Measurements from ENCODE around the gene PGRMC1.
"Not testable (repeated sequence)": the region's sequence is repeated elsewhere in the genome, so short reads cannot be mapped to it uniquely, and the experiment has no call there.

PGRMC1 gene

GRCh38 chrX:119235872-119236622 lies at the start of gene PGRMC1:
PGRMC1 (plus strand) TSS chrX:119236285; CDS start chrX:119236364, 79 bp downstream.
- peak within 1 kb of the TSS; percentile 87 for H3K27ac Mint-ChIP-seq
- H3K4me3 Mint-ChIP-seq = peak within 1 kb of the TSS; percentile 78
- peaks cover 24% of the 10 kb centered on the region for H3K36me3 Mint-ChIP-seq
- peaks cover 40% of the 10 kb centered on the region for H3K4me1 Mint-ChIP-seq
- H3K9me3 Mint-ChIP-seq = no peaks in the 10 kb centered on the region
- H3K27me3 Mint-ChIP-seq = peaks cover 23% of the 10 kb centered on the region
- peak; percentile 86 for DNase-seq
- CTCF ChIA-PET = no interaction called here

GRCh38 chrX:119186763-119187162 lies 49.3 kb upstream of the PGRMC1 start:
- Mint-ChIP-seq H3K4me3 (no peak overlapping the region), H3K4me1 (no peaks in the 10 kb centered on the region), H3K9me3 (no peaks in the 10 kb centered on the region), H3K27ac (no peak overlapping the region), H3K27me3 (peaks cover 4% of the 10 kb centered on the region), H3K36me3 (no peaks in the 10 kb centered on the region)
- DNase-seq = no peak
- CTCF ChIA-PET = no interaction called here

GRCh38 chrX:119187298-119187697 lies 48.8 kb upstream of the PGRMC1 start:
- CTCF ChIA-PET = no interaction called here
- no peak overlapping the region for H3K27ac Mint-ChIP-seq
- H3K4me1 Mint-ChIP-seq = no peaks in the 10 kb centered on the region
- peaks cover 4% of the 10 kb centered on the region for H3K27me3 Mint-ChIP-seq
- no peak overlapping the region for H3K4me3 Mint-ChIP-seq
- no peaks in the 10 kb centered on the region for H3K9me3 Mint-ChIP-seq
- no peaks in the 10 kb centered on the region for H3K36me3 Mint-ChIP-seq
- DNase-seq = no peak

DNA sequence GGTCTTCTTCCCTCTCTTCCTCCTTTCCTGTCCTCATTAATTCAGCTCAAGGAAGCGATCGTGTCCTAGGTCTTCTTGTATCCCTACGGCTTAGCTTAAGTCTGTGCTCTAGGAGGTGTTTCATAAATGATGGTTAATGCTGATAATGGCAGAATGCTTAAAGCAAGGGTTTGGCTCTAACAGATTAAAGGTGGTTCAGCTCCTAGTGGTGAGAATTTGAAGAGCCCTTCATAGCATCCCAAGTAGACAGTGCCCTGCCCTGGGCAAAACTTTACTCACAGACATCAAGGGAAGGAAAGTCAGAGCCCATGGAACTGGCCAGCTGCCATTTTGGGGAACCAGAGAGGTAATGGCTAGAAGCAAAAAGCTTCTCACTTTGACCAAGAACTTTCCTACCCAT lies 47.0 kb upstream of the PGRMC1 start:
- no peak overlapping the region for H3K27ac Mint-ChIP-seq
- CTCF ChIA-PET = no interaction called here
- H3K9me3 Mint-ChIP-seq = no peaks in the 10 kb centered on the region
- H3K36me3 Mint-ChIP-seq = no peaks in the 10 kb centered on the region
- H3K27me3 Mint-ChIP-seq = peaks cover 4% of the 10 kb centered on the region
- H3K4me3 Mint-ChIP-seq = no peak overlapping the region
- no peak for DNase-seq
- no peaks in the 10 kb centered on the region for H3K4me1 Mint-ChIP-seq

DNA sequence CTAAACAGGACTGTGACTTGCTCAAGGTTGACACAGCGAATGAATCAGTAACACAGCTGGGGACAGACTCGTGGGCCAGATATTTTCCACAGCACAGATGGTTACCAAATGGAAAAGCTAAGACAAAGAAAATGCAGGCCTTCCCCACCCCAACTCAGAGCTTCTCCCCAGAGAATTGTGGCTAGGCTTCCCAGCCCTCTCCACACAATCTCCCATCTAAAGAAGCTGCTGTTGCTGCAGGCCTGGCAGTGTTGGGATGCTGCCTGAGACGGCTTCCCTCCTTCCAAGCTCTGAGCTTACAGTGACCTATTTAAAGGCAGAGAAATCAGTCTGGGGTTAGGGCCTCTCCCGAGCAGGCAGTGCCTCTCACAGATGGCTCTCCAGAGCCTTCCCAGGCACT lies 46.5 kb upstream of the PGRMC1 start:
- CTCF ChIA-PET = no interaction called here
- no peak for DNase-seq
- no peak overlapping the region for H3K27ac Mint-ChIP-seq
- H3K4me3 Mint-ChIP-seq = no peak overlapping the region
- no peaks in the 10 kb centered on the region for H3K4me1 Mint-ChIP-seq
- H3K9me3 Mint-ChIP-seq = no peaks in the 10 kb centered on the region
- no peaks in the 10 kb centered on the region for H3K36me3 Mint-ChIP-seq
- H3K27me3 Mint-ChIP-seq = peaks cover 4% of the 10 kb centered on the region

DNA sequence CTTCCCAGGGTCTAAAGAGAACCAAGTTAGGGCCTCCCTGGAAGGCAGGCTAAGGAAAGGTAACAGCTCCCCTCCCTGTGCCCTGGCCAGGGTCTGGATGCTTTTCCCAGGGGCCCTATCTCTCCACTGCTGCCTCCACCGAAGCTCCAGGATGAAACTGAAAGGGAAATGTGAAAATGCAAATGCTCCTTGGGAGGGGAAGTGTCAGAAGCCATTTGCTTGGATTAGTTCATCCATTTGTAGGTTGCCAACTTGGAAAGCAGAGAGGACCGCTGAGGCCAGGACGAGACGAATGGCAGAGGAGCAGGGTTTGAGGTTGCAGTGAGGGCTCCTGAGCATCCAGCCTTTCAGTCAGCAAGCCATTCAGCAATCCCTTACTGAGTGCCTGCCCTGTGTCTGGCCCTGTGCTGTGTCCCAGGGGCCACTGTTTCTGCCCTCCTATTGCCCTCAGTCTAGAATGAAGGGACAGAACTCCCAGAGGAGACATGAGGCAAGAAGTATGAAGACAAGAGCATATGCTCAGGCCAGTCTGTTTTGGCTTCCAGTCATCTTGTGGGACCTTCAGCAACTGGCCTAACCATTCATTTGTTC lies 45.9 kb upstream of the PGRMC1 start:
- no peaks in the 10 kb centered on the region for H3K9me3 Mint-ChIP-seq
- no peak for DNase-seq
- no peaks in the 10 kb centered on the region for H3K36me3 Mint-ChIP-seq
- H3K4me3 Mint-ChIP-seq = no peak overlapping the region
- CTCF ChIA-PET = no interaction called here
- peaks cover 4% of the 10 kb centered on the region for H3K27me3 Mint-ChIP-seq
- no peaks in the 10 kb centered on the region for H3K4me1 Mint-ChIP-seq
- no peak overlapping the region for H3K27ac Mint-ChIP-seq

- no peak for DNase-seq
- H3K27ac Mint-ChIP-seq = no peak overlapping the region
- CTCF ChIA-PET = no interaction called here
- H3K4me1 Mint-ChIP-seq = no peaks in the 10 kb centered on the region
- no peaks in the 10 kb centered on the region for H3K9me3 Mint-ChIP-seq
- peaks cover 4% of the 10 kb centered on the region for H3K27me3 Mint-ChIP-seq
- H3K4me3 Mint-ChIP-seq = no peak overlapping the region
- H3K36me3 Mint-ChIP-seq = no peaks in the 10 kb centered on the region
Observed at GRCh38 chrX:119190831-119191230, 45.3 kb upstream of the PGRMC1 start.

GRCh38 chrX:119194621-119195020 lies 41.5 kb upstream of the PGRMC1 start:
- DNase-seq = no peak
- CTCF ChIA-PET = no interaction called here
- H3K9me3 Mint-ChIP-seq = no peaks in the 10 kb centered on the region
- H3K27me3 Mint-ChIP-seq = no peaks in the 10 kb centered on the region
- no peak overlapping the region for H3K4me3 Mint-ChIP-seq
- H3K36me3 Mint-ChIP-seq = no peaks in the 10 kb centered on the region
- peaks cover 3% of the 10 kb centered on the region for H3K4me1 Mint-ChIP-seq
- H3K27ac Mint-ChIP-seq = no peak overlapping the region

- peaks cover 7% of the 10 kb centered on the region for H3K27me3 Mint-ChIP-seq
- H3K36me3 Mint-ChIP-seq = no peaks in the 10 kb centered on the region
- H3K4me3 Mint-ChIP-seq = no peak overlapping the region
- H3K9me3 Mint-ChIP-seq = no peaks in the 10 kb centered on the region
- DNase-seq = no peak
- H3K27ac Mint-ChIP-seq = no peak overlapping the region
- CTCF ChIA-PET = no interaction called here
- peaks cover 8% of the 10 kb centered on the region for H3K4me1 Mint-ChIP-seq
Observed at GRCh38 chrX:119201570-119201969, 34.5 kb upstream of the PGRMC1 start.

- Mint-ChIP-seq H3K27ac (no peak overlapping the region), H3K27me3 (peaks cover 7% of the 10 kb centered on the region), H3K4me1 (no peaks in the 10 kb centered on the region), H3K4me3 (no peak overlapping the region), H3K9me3 (no peaks in the 10 kb centered on the region), H3K36me3 (no peaks in the 10 kb centered on the region)
- CTCF ChIA-PET = no interaction called here
- DNase-seq = no peak
Observed at GRCh38 chrX:119206203-119206602, 29.9 kb upstream of the PGRMC1 start.

GRCh38 chrX:119207483-119207882 lies 28.6 kb upstream of the PGRMC1 start:
- H3K36me3 Mint-ChIP-seq, H3K27me3 Mint-ChIP-seq, H3K4me1 Mint-ChIP-seq, H3K9me3 Mint-ChIP-seq, CTCF ChIA-PET, DNase-seq, H3K27ac Mint-ChIP-seq, H3K4me3 Mint-ChIP-seq: not testable (repeated sequence)

GRCh38 chrX:119208401-119209057 lies 27.6 kb upstream of the PGRMC1 start:
- H3K27ac Mint-ChIP-seq = no peak overlapping the region
- H3K27me3 Mint-ChIP-seq = peaks cover 7% of the 10 kb centered on the region
- H3K36me3 Mint-ChIP-seq = no peaks in the 10 kb centered on the region
- H3K4me1 Mint-ChIP-seq = no peaks in the 10 kb centered on the region
- H3K4me3 Mint-ChIP-seq = no peak overlapping the region
- CTCF ChIA-PET = interaction anchor here (1.7 kb wide), 1 partner anchor 361 kb away, joined by 4 read pairs; no protein-coding TSS in a partner anchor
- no peak for DNase-seq
- no peaks in the 10 kb centered on the region for H3K9me3 Mint-ChIP-seq

- H3K4me1 Mint-ChIP-seq, DNase-seq, CTCF ChIA-PET, H3K27me3 Mint-ChIP-seq, H3K4me3 Mint-ChIP-seq, H3K27ac Mint-ChIP-seq, H3K36me3 Mint-ChIP-seq, H3K9me3 Mint-ChIP-seq: not testable (repeated sequence)
Observed at GRCh38 chrX:119210931-119211648, 25.0 kb upstream of the PGRMC1 start.

GRCh38 chrX:119211649-119212014 lies 24.5 kb upstream of the PGRMC1 start:
- Mint-ChIP-seq H3K4me3 (no peak overlapping the region), H3K4me1 (no peaks in the 10 kb centered on the region), H3K27me3 (peaks cover 4% of the 10 kb centered on the region), H3K27ac (no peak overlapping the region), H3K9me3 (no peaks in the 10 kb centered on the region), H3K36me3 (no peaks in the 10 kb centered on the region)
- CTCF ChIA-PET = no interaction called here
- DNase-seq = no peak
